Body of pancreas (tissue), 4 donors: ENCODE data around the gene HEXB. TPM values are rescaled to one million over a fixed set of nuclear protein-coding genes. Genes with fewer than 3 reads are reported as not detected.

Source experiments
- ATAC-seq: fragments of 150-250 bp; one replicate; pipeline ENCODE4 v1.9.1; 2016
- DNase-seq, 4 donors: peaks; one replicate each; pipeline ENCODE4 v3.0.0-alpha.2; 2019
- H3K27ac ChIP-seq, 4 donors: fragments of 200-600 bp; sonication (generic); 1 replicate in 3 of 4; 2 replicates in 1 of 4; pipeline versions ENCODE4 v1.5.1 to v1.6.1; 2016 to 2019; ENCODE audit warnings: mild to moderate bottlenecking in 1 of 4, mixed read lengths in 1 of 4, moderate library complexity in 1 of 4
- H3K27me3 ChIP-seq, 2 donors: fragments of 200-600 bp; sonication (generic); one replicate each; pipeline ENCODE4 v1.6.0; 2016; ENCODE audit warnings: mild to moderate bottlenecking in 1 of 2
- H3K36me3 ChIP-seq, 2 donors: fragments of 200-600 bp; sonication (generic); replicated peaks in 1 of 2; 2 replicates each; pipeline ENCODE4 v1.5.1; 2016; ENCODE audit warnings: low read depth in 2 of 2; ENCODE audit not compliant: insufficient read depth in 1 of 2
- H3K4me1 ChIP-seq: fragments of 200-600 bp; sonication (generic); one replicate; pipeline ENCODE4 v1.6.0; 2016
- H3K4me3 ChIP-seq, 2 donors: fragments of 200-600 bp; sonication (generic); 1 replicate in 1 of 2; 2 replicates in 1 of 2; pipeline ENCODE4 v1.5.1; 2016 to 2019
- H3K9me3 ChIP-seq, 3 donors: fragments of 200-600 bp; sonication (generic); 1 replicate in 2 of 3; 2 replicates in 1 of 3; pipeline ENCODE4 v1.5.1; 2016
- CTCF ChIP-seq, 7 experiments: fragments of 450-650 bp in 4 of 7; fragments of 200-600 bp in 3 of 7; sonication (generic) in 3 of 7; IDR thresholded peaks; one replicate each; pipeline ENCODE4 v1.5.1; 2016 to 2019; ENCODE audit warnings: antibody characterized with exemption in 7 of 7
- POLR2A ChIP-seq, 3 donors: fragments of 450-650 bp; IDR thresholded peaks; one replicate each; pipeline ENCODE4 v1.6.1; 2016; ENCODE audit warnings: antibody characterized with exemption in 3 of 3, mild to moderate bottlenecking in 2 of 3
- WGBS, 2 donors: methylation state at CpG; one replicate each; pipeline ENCODE4 v1.1.5; 2017; 5-methylcytosine and 5-hydroxymethylcytosine counted together
- intact Hi-C: fragments of 100-400 bp; cut with DNase I; formaldehyde crosslinking; loops from one replicate; pipeline ENCODE4 v1.15.1; 2023
- total RNA-seq, 2 donors: library from RNA; depleted of rRNA; stranded (reverse); fragments of >200 nt; gene quantifications; one replicate each; pipeline ENCODE4 v1.1.0, GENCODE V29; 2016

The HEXB gene
- total RNA-seq, 2 donors from 2014 or later: 136 to 157 TPM

- intact Hi-C loops: no loop called here
- DNase-seq: peak; percentile 44 to 73 (median 58)
- no peaks in the 10 kb centered on the region for H3K36me3 ChIP-seq
- no peaks in the 10 kb centered on the region for H3K9me3 ChIP-seq
- H3K4me1 ChIP-seq: peaks cover 26% of the 10 kb centered on the region
- ATAC-seq: peak; percentile 33
- 4% methylated on average over 28 of the region's 28 CpGs for WGBS, 2 donors
- peak overlapping the region in 1 of 2 donors; percentile 76 for H3K4me3 ChIP-seq
- H3K27ac ChIP-seq: peak overlapping the region; percentile 51 to 91 (median 86)
- no peaks in the 10 kb centered on the region for H3K27me3 ChIP-seq
- TF ChIP-seq CTCF (IDR thresholded peaks at IDR 0.05) (peak; percentile 48 to 88 (median 62)), POLR2A (IDR thresholded peaks at IDR 0.05) (no peak)
Observed at GRCh38 chr5:74641735-74642542, 43.1 kb upstream of the HEXB start.

GRCh38 chr5:74642543-74642863 is 42.5 kb upstream of the HEXB start:
- TF ChIP-seq POLR2A (IDR thresholded peaks at IDR 0.05): no peak
- TF ChIP-seq CTCF (IDR thresholded peaks at IDR 0.05): no peak
- DNase-seq (no peak), ATAC-seq (no peak)
- intact Hi-C loops: no loop called here
- Histone ChIP-seq H3K27ac (peak overlapping the region in 1 of 4 donors; percentile 91), H3K4me3 (no peak overlapping the region), H3K9me3 (no peaks in the 10 kb centered on the region), H3K36me3 (no peaks in the 10 kb centered on the region), H3K4me1 (peaks cover 31% of the 10 kb centered on the region), H3K27me3 (no peaks in the 10 kb centered on the region)
- 57 to 66% methylated on average over 6 of the region's 6 CpGs for WGBS, 2 donors

- Histone ChIP-seq H3K4me3 (no peak overlapping the region), H3K36me3 (no peaks in the 10 kb centered on the region), H3K9me3 (no peaks in the 10 kb centered on the region), H3K27me3 (no peaks in the 10 kb centered on the region), H3K4me1 (peaks cover 31% of the 10 kb centered on the region), H3K27ac (peak overlapping the region in 2 of 4 donors; percentile 10 to 91)
- TF ChIP-seq CTCF (IDR thresholded peaks at IDR 0.05) (no peak), POLR2A (IDR thresholded peaks at IDR 0.05) (no peak)
- ATAC-seq (no peak), DNase-seq (peak in 1 of 4 donors; percentile 56)
- intact Hi-C loops: no loop called here
- 49 to 54% methylated on average over 4 of the region's 4 CpGs for WGBS, 2 donors
Observed at GRCh38 chr5:74643111-74643562, 41.9 kb upstream of the HEXB start.

- ATAC-seq (no peak), DNase-seq (no peak)
- TF ChIP-seq POLR2A (IDR thresholded peaks at IDR 0.05) (no peak), CTCF (IDR thresholded peaks at IDR 0.05) (no peak)
- WGBS, 2 donors: 53% methylated on average over 1 of the region's 1 CpG
- Histone ChIP-seq H3K27ac (peak overlapping the region in 1 of 4 donors; percentile 29), H3K4me1 (peaks cover 47% of the 10 kb centered on the region), H3K27me3 (no peaks in the 10 kb centered on the region), H3K36me3 (no peaks in the 10 kb centered on the region), H3K9me3 (no peaks in the 10 kb centered on the region), H3K4me3 (no peak overlapping the region)
- intact Hi-C loops: loop anchor here (5.0 kb wide), 1 partner anchor 745 kb away; no protein-coding TSS in a partner anchor
Observed at GRCh38 chr5:74647096-74647495, 37.9 kb upstream of the HEXB start.
